Memory B cell (primary cell): ENCODE measurements around the gene DDX1.

Source experiments
- ATAC-seq: fragments of 150-1000 bp; cut with Tn5 transposase; 2 replicates; pipeline ENCODE4 v1.10.0; 2021; ENCODE audit warnings: low read depth, mild to moderate bottlenecking, moderate library complexity
- DNase-seq, 2 donors: peaks; one replicate each; pipeline ENCODE4 v3.0.0; 2022; ENCODE audit warnings: low spot score in 2 of 2
- H3K27ac Mint-ChIP-seq: one replicate; pipeline ENCODE4 v1.8.0; 2022; ENCODE audit warnings: mild to moderate bottlenecking, moderate library complexity, mixed read lengths
- H3K27me3 Mint-ChIP-seq: one replicate; pipeline ENCODE4 v1.8.0; 2022; ENCODE audit warnings: mixed read lengths
- H3K36me3 Mint-ChIP-seq: one replicate; pipeline ENCODE4 v1.8.0; 2022; ENCODE audit warnings: mild to moderate bottlenecking, mixed read lengths
- H3K4me1 Mint-ChIP-seq: one replicate; pipeline ENCODE4 v1.8.0; 2022; ENCODE audit warnings: mixed read lengths
- H3K4me3 Mint-ChIP-seq: one replicate; pipeline ENCODE4 v1.8.0; 2022; ENCODE audit warnings: mild to moderate bottlenecking, moderate library complexity, mixed read lengths
- H3K9me3 Mint-ChIP-seq: one replicate; pipeline ENCODE4 v1.8.0; 2022; ENCODE audit warnings: mixed read lengths

The DDX1 gene

GRCh38 chr2:15652252-15652651, 60.6 kb downstream of the DDX1 start:
- Mint-ChIP-seq H3K27ac (no peak overlapping the region), H3K27me3 (peaks cover 7% of the 10 kb centered on the region), H3K4me3 (no peak overlapping the region), H3K4me1 (peaks cover 4% of the 10 kb centered on the region), H3K36me3 (no peaks in the 10 kb centered on the region), H3K9me3 (peaks cover 3% of the 10 kb centered on the region)
- DNase-seq (no peak), ATAC-seq (no peak)

DNA sequence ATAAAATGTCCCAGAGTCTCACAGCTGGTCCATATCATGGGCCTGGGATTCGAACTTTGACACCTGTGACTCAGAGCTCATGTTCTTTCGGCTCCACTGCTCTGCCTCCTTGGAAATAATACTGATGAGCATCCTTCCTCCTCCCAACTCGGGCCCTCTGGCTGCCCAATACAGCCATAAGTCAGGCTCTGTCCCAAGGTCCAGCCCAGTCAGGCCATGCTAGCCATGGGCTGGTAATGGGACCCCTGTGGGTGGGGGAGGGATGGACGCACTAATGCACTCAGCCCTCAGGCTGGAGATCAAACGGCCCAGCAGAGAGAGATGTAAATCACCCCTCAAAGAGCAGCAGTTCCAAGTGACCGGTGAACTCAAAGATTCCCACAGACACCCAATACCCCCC, 61.1 kb downstream of the DDX1 start:
- no peak overlapping the region for H3K4me3 Mint-ChIP-seq
- H3K4me1 Mint-ChIP-seq: peaks cover 4% of the 10 kb centered on the region
- peaks cover 3% of the 10 kb centered on the region for H3K9me3 Mint-ChIP-seq
- ATAC-seq: no peak
- H3K27me3 Mint-ChIP-seq: peaks cover 7% of the 10 kb centered on the region
- DNase-seq: no peak
- H3K27ac Mint-ChIP-seq: no peak overlapping the region
- no peaks in the 10 kb centered on the region for H3K36me3 Mint-ChIP-seq

DNA sequence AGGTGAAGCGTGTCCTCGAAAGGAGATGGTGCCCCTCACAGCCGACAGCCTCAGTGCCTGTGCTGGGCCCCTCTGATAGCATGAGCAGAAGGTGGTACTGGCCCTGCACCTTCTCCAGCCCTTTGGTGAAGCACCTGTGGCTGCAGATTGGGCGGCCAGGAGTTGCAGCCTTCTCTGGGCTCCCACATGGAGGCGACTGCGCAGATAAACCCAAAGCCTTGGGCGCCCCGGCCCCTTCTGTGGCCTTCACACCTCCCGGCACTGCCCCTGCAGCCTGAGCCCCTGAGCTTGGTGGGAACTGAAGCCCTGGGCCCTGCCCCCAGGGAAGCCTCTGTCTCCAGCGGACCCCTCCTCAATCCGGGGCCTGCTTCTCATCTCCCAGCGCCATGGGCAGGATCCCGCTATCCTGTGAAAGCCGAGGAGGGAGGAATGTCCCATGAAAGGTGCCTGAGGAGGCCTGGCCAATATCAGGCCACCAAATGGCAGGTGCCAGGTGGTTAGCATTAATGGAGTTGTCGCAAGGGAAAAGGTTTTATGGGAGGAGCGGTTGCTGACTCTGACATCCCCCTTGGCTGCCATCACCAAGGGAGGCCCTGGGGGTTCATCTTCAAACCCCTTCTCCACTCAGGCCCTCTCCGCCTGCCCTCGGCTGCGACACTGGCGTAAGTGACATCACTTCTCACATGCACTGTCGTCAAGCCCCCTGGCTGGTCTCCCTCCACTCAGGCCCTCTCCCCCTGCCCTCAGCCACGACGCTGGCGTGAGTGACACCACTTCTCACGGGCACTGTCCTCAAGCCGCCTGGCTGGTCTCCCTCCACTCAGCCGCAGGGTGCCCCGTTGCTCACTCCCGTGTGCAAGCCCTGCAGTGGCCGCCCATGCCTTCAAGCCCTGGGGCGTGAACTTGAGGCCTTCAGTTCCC, 62.4 kb downstream of the DDX1 start:
- H3K27me3 Mint-ChIP-seq: peaks cover 8% of the 10 kb centered on the region
- no peak for ATAC-seq
- H3K4me3 Mint-ChIP-seq: no peak overlapping the region
- H3K36me3 Mint-ChIP-seq: peaks cover 1% of the 10 kb centered on the region
- no peak overlapping the region for H3K27ac Mint-ChIP-seq
- DNase-seq: no peak
- H3K4me1 Mint-ChIP-seq: peaks cover 2% of the 10 kb centered on the region
- H3K9me3 Mint-ChIP-seq: peaks cover 2% of the 10 kb centered on the region

- no peak overlapping the region for H3K4me3 Mint-ChIP-seq
Observed at GRCh38 chr2:15654727-15655073, 63.0 kb downstream of the DDX1 start.

GRCh38 chr2:15655123-15655887, 63.6 kb downstream of the DDX1 start:
- H3K36me3 Mint-ChIP-seq: peaks cover 2% of the 10 kb centered on the region
- H3K27me3 Mint-ChIP-seq: peaks cover 9% of the 10 kb centered on the region
- peaks cover 3% of the 10 kb centered on the region for H3K4me1 Mint-ChIP-seq
- DNase-seq: no peak
- H3K27ac Mint-ChIP-seq: no peak overlapping the region
- peaks cover 3% of the 10 kb centered on the region for H3K9me3 Mint-ChIP-seq
- no peak overlapping the region for H3K4me3 Mint-ChIP-seq
- no peak for ATAC-seq

More at GRCh38 chr2:15654727-15655073, 63.0 kb downstream of the DDX1 start:
- Mint-ChIP-seq H3K27ac (no peak overlapping the region), H3K4me1 (peaks cover 3% of the 10 kb centered on the region), H3K27me3 (peaks cover 9% of the 10 kb centered on the region), H3K9me3 (peaks cover 3% of the 10 kb centered on the region), H3K36me3 (peaks cover 2% of the 10 kb centered on the region)
- ATAC-seq: no peak
- no peak for DNase-seq

DNA sequence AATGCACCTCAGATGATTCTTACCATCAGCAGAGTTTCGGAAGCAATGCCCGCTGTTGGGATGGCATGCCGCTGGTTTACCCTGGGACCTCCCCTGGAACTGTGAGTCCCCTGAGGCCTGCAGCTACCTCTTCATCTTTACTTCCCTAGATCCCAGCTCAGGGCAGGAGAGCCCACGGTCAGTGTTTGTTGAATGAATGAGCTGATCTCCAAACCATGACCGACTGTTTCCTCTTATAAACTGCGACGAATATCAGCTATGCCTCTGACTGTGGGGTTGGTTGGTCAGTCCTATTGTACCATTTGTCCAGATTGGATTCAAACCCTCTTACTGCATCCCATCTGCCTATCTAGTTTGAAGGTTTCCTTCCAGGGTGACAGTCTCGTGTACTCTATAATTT, 64.4 kb downstream of the DDX1 start:
- Mint-ChIP-seq H3K9me3 (peaks cover 3% of the 10 kb centered on the region), H3K27me3 (peaks cover 9% of the 10 kb centered on the region), H3K27ac (no peak overlapping the region), H3K36me3 (peaks cover 2% of the 10 kb centered on the region), H3K4me1 (peaks cover 3% of the 10 kb centered on the region), H3K4me3 (no peak overlapping the region)
- ATAC-seq (no peak), DNase-seq (no peak)

- ATAC-seq: no peak
- H3K36me3 Mint-ChIP-seq: peaks cover 2% of the 10 kb centered on the region
- H3K4me3 Mint-ChIP-seq: no peak overlapping the region
- no peak overlapping the region for H3K27ac Mint-ChIP-seq
- H3K9me3 Mint-ChIP-seq: peaks cover 3% of the 10 kb centered on the region
- peaks cover 9% of the 10 kb centered on the region for H3K27me3 Mint-ChIP-seq
- peaks cover 3% of the 10 kb centered on the region for H3K4me1 Mint-ChIP-seq
- no peak for DNase-seq
Observed at GRCh38 chr2:15657759-15658158, 66.1 kb downstream of the DDX1 start.

- Mint-ChIP-seq H3K9me3 (peaks cover 6% of the 10 kb centered on the region), H3K4me1 (peaks cover 3% of the 10 kb centered on the region), H3K4me3 (no peak overlapping the region), H3K27me3 (peaks cover 12% of the 10 kb centered on the region), H3K27ac (no peak overlapping the region), H3K36me3 (peaks cover 2% of the 10 kb centered on the region)
- DNase-seq: no peak
- no peak for ATAC-seq
Observed at GRCh38 chr2:15658911-15659310, 67.2 kb downstream of the DDX1 start.

GRCh38 chr2:15660491-15661294, 69.0 kb downstream of the DDX1 start:
- ATAC-seq: no peak
- Mint-ChIP-seq H3K9me3 (peaks cover 7% of the 10 kb centered on the region), H3K4me3 (no peak overlapping the region), H3K27me3 (peaks cover 6% of the 10 kb centered on the region), H3K4me1 (peaks cover 3% of the 10 kb centered on the region), H3K27ac (no peak overlapping the region), H3K36me3 (peaks cover 2% of the 10 kb centered on the region)
- DNase-seq: no peak

- H3K4me3 Mint-ChIP-seq: no peak overlapping the region
- DNase-seq (no peak), ATAC-seq (no peak)
- H3K27ac Mint-ChIP-seq: no peak overlapping the region
- peaks cover 3% of the 10 kb centered on the region for H3K4me1 Mint-ChIP-seq
- peaks cover 6% of the 10 kb centered on the region for H3K27me3 Mint-ChIP-seq
- H3K36me3 Mint-ChIP-seq: peaks cover 2% of the 10 kb centered on the region
- H3K9me3 Mint-ChIP-seq: peaks cover 7% of the 10 kb centered on the region
Observed at GRCh38 chr2:15661295-15661569, 69.6 kb downstream of the DDX1 start.

- peaks cover 7% of the 10 kb centered on the region for H3K9me3 Mint-ChIP-seq
Observed at GRCh38 chr2:15662026-15662425, 70.4 kb downstream of the DDX1 start.

GRCh38 chr2:15662579-15662978, 70.9 kb downstream of the DDX1 start:
- no peak for DNase-seq
- Mint-ChIP-seq H3K9me3 (peaks cover 7% of the 10 kb centered on the region), H3K27me3 (peaks cover 8% of the 10 kb centered on the region), H3K27ac (no peak overlapping the region), H3K4me1 (peaks cover 3% of the 10 kb centered on the region), H3K36me3 (peaks cover 2% of the 10 kb centered on the region), H3K4me3 (no peak overlapping the region)
- no peak for ATAC-seq

More at GRCh38 chr2:15662026-15662425, 70.4 kb downstream of the DDX1 start:
- no peak for DNase-seq
- no peak overlapping the region for H3K4me3 Mint-ChIP-seq
- H3K4me1 Mint-ChIP-seq: peaks cover 3% of the 10 kb centered on the region
- peaks cover 8% of the 10 kb centered on the region for H3K27me3 Mint-ChIP-seq
- ATAC-seq: no peak
- H3K27ac Mint-ChIP-seq: no peak overlapping the region
- H3K36me3 Mint-ChIP-seq: peaks cover 2% of the 10 kb centered on the region

GRCh38 chr2:15663802-15664201, 72.1 kb downstream of the DDX1 start:
- ATAC-seq (no peak), DNase-seq (no peak)
- H3K4me3 Mint-ChIP-seq: no peak overlapping the region
- H3K27me3 Mint-ChIP-seq: peaks cover 9% of the 10 kb centered on the region
- peaks cover 7% of the 10 kb centered on the region for H3K9me3 Mint-ChIP-seq
- H3K36me3 Mint-ChIP-seq: peaks cover 2% of the 10 kb centered on the region
- peaks cover 3% of the 10 kb centered on the region for H3K4me1 Mint-ChIP-seq
- H3K27ac Mint-ChIP-seq: no peak overlapping the region
